GM19395 (cell line): Measurements from ENCODE around the gene TUBAL3.
"Not testable (repeated sequence)": the region's sequence is repeated elsewhere in the genome, so short reads cannot be mapped to it uniquely, and the experiment has no call there.

Experiments used
- ATAC-seq: cut with Tn5 transposase; IDR thresholded peaks from one replicate; pipeline ENCODE4 v1.9.1; 2021; ENCODE audit warnings: mild to moderate bottlenecking, moderate library complexity; ENCODE audit not compliant: unreplicated experiment

The TUBAL3 gene

GRCh38 chr10:5381187-5381586, 23.4 kb downstream of the TUBAL3 start:
- no peak for ATAC-seq

DNA sequence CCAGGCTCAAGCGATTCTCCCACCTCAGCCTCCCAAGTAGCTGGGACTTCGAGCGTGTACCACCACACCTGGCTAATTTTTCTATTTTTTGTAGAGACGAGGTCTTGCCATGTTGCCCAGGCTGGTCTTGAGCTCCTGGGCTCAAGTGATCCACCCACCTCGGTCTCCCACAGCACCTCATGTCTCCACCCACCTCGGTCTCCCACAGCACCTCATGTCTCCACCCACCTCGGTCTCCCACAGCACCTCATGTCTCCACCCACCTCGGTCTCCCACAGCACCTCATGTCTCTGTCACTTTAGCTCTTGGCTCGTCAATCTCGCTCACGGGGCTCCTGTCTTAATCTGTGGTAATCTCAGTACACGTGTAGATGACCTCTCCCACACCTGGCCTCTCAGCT, 24.2 kb downstream of the TUBAL3 start:
- ATAC-seq, result not testable (repeated sequence)

- ATAC-seq, result not testable (repeated sequence)
These were observed 25.4 kb downstream of the TUBAL3 start for GRCh38 chr10:5379202-5379601.

DNA sequence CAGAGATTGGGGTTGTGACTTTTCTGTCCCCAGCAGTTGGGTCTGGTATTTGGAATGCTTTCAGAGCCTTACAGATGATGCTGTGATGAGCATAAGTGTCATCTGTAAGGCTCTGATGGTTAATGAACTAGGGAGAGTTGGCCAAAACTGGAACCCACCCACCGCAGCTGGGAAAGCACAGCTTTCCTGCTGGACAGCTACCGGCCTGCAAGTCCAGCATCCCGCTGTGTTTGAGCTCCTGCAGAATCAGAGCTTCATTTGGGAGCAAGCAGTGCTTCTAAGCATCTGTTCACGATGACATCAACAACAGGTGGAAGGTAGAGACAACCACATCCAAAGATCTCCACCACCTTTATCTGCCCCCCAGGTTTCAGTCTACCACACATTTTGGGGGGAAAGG, 28.2 kb downstream of the TUBAL3 start:
- no peak for ATAC-seq

DNA sequence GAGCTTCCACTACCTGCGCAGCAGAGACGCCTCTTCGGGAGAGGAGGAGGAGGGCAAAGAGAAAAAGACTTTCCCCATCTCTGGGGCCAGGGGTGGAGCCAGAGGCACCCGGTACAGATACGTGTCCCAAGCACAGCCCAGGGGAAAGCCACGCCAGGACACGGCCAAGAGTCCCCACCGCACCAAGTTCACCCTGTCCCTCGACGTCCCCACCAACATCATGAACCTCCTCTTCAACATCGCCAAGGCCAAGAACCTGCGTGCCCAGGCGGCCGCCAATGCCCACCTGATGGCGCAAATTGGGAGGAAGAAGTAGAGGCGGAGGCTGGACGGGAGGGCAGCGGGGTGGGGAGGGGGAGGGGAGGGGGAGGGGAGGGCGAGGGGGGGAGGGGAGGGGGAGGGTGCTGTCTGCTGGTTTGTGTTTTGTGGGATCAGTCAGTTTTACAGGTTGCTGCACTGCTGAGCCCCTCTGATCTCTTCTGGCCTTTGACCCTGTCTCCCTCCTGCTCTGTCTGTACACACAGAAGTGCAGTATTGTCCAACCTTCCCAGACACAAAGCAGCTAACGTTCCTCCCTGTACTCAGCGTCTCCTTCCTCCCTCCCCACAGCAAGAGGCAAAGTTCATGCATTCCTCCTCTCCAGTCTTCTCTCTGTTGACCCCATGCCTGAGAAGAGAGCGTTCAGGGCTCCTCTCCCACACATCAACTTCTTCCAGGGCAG, 30.6 kb downstream of the TUBAL3 start:
- ATAC-seq, result no peak

DNA sequence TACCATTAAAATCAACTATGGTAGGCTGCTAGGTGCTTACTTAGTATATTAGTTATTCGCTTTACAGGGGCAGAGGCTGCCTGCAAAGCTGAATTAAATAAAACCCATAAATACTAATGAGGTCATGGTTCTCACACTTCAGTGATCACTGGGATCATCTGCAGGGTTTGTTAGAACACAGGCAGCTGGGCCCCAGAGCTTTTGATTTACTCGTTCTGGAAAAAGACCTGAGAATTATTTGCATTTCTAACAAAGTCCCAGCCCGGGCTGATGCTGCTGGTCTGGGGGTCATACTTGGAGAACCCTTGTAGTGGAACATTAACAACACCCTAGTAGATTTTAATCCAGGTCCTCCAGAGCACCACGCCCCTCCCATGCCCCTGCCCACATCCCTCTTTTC, 31.3 kb downstream of the TUBAL3 start:
- no peak for ATAC-seq

DNA sequence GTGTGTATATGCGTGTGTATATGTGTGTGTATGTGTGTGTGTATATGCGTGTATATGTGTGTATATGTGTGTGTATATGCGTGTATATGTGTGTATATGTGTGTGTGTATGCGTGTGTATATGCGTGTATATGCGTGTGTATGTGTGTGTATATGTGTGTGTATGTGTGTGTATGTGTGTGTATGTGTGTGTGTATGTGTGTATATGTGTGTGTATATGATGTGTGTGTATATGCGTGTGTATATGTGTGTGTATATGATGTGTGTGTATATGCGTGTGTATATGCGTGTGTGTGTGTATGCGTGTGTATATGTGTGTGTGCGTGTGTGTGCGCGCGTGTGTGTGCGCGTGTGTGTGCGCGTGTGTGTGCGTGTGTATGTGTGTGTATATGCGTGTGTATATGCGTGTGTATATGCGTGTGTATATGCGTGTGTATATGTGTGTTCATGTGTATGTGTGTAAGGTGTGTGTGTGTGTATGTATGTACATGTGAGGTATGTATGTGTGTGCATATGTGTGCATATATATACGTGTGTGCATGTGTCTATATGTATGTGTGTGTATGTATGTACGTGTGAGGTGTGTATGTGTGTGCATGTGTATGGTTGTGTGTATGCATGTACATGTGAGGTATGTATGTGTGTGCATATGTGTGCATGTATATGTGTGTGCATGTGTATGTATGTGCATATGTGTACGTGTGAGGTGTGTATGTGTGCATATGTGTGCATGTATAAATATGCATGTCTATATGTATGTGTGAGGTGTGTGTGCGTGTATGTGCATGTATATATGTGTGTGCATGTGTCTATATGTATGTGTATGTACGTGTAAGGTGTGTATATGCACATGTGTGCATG, 33.9 kb downstream of the TUBAL3 start:
- ATAC-seq, result no peak

- ATAC-seq, result no peak
These were observed 35.1 kb downstream of the TUBAL3 start for GRCh38 chr10:5369362-5370158.

- ATAC-seq, result no peak
These were observed 38.7 kb downstream of the TUBAL3 start for GRCh38 chr10:5365928-5366327.

GRCh38 chr10:5364890-5365338, 39.7 kb downstream of the TUBAL3 start, which contains the start of gene UCN3:
Gene UCN3 (plus strand): TSS chr10:5364966. CDS start chr10:5373721, 8,755 bp downstream.
- ATAC-seq, result no peak

- ATAC-seq, result no peak
These were observed 40.3 kb downstream of the TUBAL3 start for GRCh38 chr10:5364374-5364773.

DNA sequence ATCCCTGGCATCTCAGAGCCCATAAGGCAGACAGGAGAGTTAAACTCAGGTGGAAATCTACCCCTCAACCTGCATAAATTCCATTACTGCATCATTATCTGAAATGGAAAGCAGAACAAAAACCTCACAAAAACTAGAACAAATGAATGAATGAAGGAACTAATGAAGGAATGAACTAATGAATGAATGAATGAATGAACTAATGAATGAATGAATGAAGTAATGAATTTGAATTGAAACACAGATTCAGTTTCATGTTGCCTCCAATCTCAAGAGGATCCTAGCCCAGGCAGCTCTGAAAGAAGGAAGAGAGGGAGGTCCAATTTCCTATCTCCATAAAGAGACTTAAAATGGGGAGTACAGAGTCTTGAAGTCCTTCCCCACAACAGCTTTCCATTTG, 41.8 kb downstream of the TUBAL3 start:
- no peak for ATAC-seq

- no peak for ATAC-seq
These were observed 42.7 kb downstream of the TUBAL3 start for GRCh38 chr10:5361966-5362365.

DNA sequence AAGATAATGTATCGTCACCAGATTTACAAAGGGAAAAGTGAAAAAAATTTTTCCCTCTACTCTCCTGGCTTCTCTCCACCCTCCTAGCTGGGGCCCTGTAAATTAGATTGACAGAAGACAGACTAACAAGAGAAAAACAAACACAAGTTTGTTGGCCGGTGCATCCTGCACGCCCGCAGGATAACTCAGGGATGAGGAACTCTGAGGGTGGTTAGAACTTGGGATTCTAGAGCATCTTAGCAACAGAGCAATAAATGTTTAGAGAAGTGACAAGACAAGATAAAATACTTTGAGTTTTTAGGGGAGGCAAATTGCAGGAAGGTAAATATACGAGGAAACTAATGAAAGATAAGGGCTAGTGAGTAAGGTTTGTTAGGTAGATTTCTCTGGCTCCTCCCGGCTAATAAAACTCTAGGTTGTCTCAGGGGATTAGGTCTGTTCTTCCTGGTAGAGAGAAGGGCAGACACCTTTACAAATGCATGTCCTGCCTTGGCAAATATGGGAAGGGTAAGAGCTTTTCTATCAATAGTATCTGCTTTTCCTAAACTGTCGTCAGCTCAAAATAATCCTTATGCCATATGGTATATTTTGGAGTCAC, 44.2 kb downstream of the TUBAL3 start:
- ATAC-seq, result no peak

DNA sequence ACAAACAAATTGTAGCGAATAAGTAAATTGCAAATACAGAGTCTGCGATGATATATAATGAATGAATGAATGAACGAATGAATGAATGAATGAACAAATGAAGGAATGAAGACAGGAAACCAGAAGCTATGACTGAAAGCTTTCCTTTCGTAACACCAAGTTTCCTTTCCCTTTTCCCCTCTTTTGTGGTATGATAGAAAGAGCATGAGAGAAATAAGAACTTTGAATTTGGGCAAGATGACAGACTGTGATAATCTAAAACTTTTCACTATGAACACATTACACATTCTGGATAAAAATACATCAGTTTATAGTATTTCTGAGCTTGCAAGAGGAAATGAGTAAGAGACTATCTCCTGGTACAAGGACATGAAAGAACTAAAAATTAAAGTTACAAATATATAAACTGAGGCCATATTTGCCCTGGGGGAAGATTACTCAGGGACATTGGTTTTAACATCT, 48.3 kb downstream of the TUBAL3 start:
- ATAC-seq, result no peak

DNA sequence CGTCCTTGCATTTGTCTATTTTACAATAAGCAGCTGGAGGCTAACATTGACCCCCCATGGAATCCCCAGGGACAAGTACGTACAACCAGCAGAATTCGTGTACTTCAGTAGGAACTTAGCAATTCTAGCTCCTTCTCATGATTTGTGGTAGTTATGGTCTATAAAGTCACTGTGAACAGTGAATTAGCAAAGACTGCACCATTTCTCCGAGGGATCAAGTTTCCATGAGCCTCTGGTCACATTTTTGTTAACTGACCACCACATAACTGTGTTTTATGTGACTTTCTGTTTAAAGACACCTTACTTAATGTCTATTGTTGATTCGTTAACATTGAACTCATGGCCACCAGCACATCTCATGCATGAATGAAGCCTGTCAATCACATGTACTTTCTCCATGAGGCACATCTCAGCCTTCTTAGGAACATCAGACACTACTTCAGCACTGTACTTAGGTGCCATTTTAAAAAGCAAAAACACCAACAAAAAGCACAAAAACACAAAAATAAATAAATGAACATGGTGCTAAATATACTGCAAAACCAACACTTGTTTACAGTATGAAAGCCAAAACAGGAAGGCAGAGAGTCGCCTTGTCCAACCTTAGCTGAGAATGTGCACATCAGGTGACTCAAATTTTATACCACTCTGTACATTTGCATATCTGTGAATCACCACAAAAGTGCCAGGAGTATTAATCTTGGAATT, 48.9 kb downstream of the TUBAL3 start:
- no peak for ATAC-seq

DNA sequence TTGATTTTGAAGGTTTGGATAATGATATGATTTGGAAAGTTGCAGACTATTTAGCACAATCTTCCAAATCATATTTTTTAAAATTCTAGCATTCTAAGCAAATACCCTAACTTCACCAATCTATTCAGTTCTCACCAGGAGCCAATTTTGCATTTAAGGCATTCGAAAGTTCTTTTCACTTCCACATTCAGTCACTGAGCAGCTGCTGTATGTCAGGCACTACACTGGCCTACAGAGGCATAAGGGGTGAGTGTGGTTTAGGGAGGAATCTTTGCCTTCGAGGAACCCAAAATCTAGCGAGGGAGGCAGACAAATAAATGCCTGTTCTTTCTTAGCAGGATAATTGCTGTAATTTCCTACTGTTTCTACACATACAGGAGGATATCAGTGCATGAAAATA, 50.6 kb downstream of the TUBAL3 start:
- peak; percentile 91 for ATAC-seq

GRCh38 chr10:5349362-5349761, 55.3 kb downstream of the TUBAL3 start:
- ATAC-seq, result no peak

- no peak for ATAC-seq
These were observed 57.7 kb downstream of the TUBAL3 start for GRCh38 chr10:5346881-5347280.

DNA sequence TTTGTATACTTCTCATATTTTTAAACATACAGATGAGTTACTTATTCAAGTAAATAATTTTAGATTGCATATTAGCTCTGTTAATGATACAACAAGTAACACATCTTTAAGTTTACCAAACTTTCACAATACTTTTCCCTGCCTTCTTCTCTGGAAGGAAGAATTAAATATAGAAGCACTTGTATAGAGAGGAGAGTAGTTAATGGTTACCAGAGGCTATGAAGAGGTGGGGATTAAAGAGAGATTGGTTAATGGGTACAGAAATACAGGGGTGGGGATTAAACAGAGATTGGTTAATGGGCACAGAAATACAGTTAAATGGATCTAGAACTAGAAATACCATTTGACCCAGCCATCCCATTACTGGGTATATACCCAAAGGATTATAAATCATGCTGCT, 59.9 kb downstream of the TUBAL3 start:
- no peak for ATAC-seq
